HEK293 (cell line): ENCODE results near the gene RAB21.

ENCODE experiments used
- CTCF ChIA-PET: fragments of 350-600 bp; formaldehyde crosslinking; extraction: SDS; loops from one replicate; lab custom pipeline; 2021; ENCODE audit warnings: antibody characterized with exemption; lab: Yijun Ruan, JAX
- POLR2A ChIA-PET: fragments of 300-600 bp; formaldehyde crosslinking; extraction: SDS; loops from one replicate; lab custom pipeline; 2020; ENCODE audit warnings: antibody characterized with exemption, inconsistent platforms; lab: Yijun Ruan, JAX
- H3K27ac ChIP-seq: fragments of 200-500 bp; sonication (Bioruptor generic); 2 replicates; pipeline ENCODE4 v1.5.1; 2014; ENCODE audit warnings: low read depth, low read length, control low read depth, inconsistent platforms; ENCODE audit errors: extremely low read depth
- H3K36me3 ChIP-seq, 2 experiments: fragments of 200-500 bp in 1 of 2; sonication (Bioruptor generic) in 1 of 2; 1 replicate in 1 of 2; 2 replicates in 1 of 2; pipeline ENCODE4 v1.5.1; 2014 to 2017; ENCODE audit warnings: inconsistent platforms in 2 of 2, low read length in 2 of 2; ENCODE audit not compliant: control insufficient read depth in 2 of 2, insufficient read depth in 1 of 2
- H3K4me1 ChIP-seq: fragments of 200-500 bp; sonication (Bioruptor generic); 2 replicates; pipeline ENCODE4 v1.5.1; 2014; ENCODE audit warnings: mild to moderate bottlenecking, low read length, inconsistent platforms; ENCODE audit not compliant: control insufficient read depth, insufficient read depth
- H3K4me3 ChIP-seq: 2 replicates; pipeline ENCODE4 v1.5.1; 2011; ENCODE audit warnings: low read depth, mild to moderate bottlenecking, control low read depth, low read length, moderate library complexity
- H3K9me3 ChIP-seq: fragments of 200-500 bp; sonication (Bioruptor generic); 2 replicates; pipeline ENCODE4 v1.5.1; 2014; ENCODE audit warnings: low read depth, low read length, inconsistent platforms; ENCODE audit not compliant: control insufficient read depth, insufficient read depth
- EGR2 ChIP-seq: fragments of 450-650 bp; formaldehyde crosslinking; IDR thresholded peaks from 2 replicates; pipeline ENCODE4 v1.5.1; 2016; ENCODE audit warnings: low read depth, missing biosample characterization, missing genetic modification characterization
- MYNN ChIP-seq: fragments of 450-650 bp; formaldehyde crosslinking; IDR thresholded peaks from 2 replicates; pipeline ENCODE4 v1.5.1; 2016; ENCODE audit warnings: missing biosample characterization, missing genetic modification characterization, borderline replicate concordance
- PRDM2 ChIP-seq: fragments of 450-650 bp; formaldehyde crosslinking; IDR thresholded peaks from 2 replicates; pipeline ENCODE4 v1.5.1; 2016; ENCODE audit warnings: missing biosample characterization, missing genetic modification characterization, borderline replicate concordance
- ZEB2 ChIP-seq: fragments of 450-650 bp; formaldehyde crosslinking; IDR thresholded peaks from 2 replicates; pipeline ENCODE4 v1.5.1; 2016; ENCODE audit warnings: missing biosample characterization, missing genetic modification characterization
- ZIC2 ChIP-seq: fragments of 450-650 bp; formaldehyde crosslinking; IDR thresholded peaks from 2 replicates; pipeline ENCODE4 v1.5.1; 2016; ENCODE audit warnings: missing biosample characterization, missing genetic modification characterization
- ZNF114 ChIP-seq: fragments of 450-650 bp; formaldehyde crosslinking; IDR thresholded peaks from 2 replicates; pipeline ENCODE4 v1.5.0; 2017; ENCODE audit warnings: missing biosample characterization, missing genetic modification characterization
- ZNF558 ChIP-seq: fragments of 450-650 bp; formaldehyde crosslinking; IDR thresholded peaks from 2 replicates; pipeline ENCODE4 v1.5.1; 2016; ENCODE audit warnings: missing biosample characterization, missing genetic modification characterization
- ZNF623 ChIP-seq: fragments of 450-650 bp; formaldehyde crosslinking; IDR thresholded peaks from 2 replicates; pipeline ENCODE4 v1.5.1; 2016; ENCODE audit warnings: missing biosample characterization, missing genetic modification characterization
- ZNF785 ChIP-seq: fragments of 450-650 bp; formaldehyde crosslinking; IDR thresholded peaks from 2 replicates; pipeline ENCODE4 v1.5.1; 2016; ENCODE audit warnings: missing biosample characterization, missing genetic modification characterization
- ZSCAN4 ChIP-seq: fragments of 450-650 bp; formaldehyde crosslinking; IDR thresholded peaks from 2 replicates; pipeline ENCODE4 v1.5.1; 2017; ENCODE audit warnings: missing biosample characterization, missing genetic modification characterization
- TF ChIP-seq, protein P1 (sequence below): fragments of 450-650 bp; formaldehyde crosslinking; IDR thresholded peaks from 2 replicates; pipeline ENCODE4 v1.5.1; 2017; ENCODE audit warnings: missing biosample characterization, mild to moderate bottlenecking, missing genetic modification characterization, moderate library complexity
- TF ChIP-seq, protein P2 (sequence below): sonication (generic); formaldehyde crosslinking; IDR thresholded peaks from 2 replicates; pipeline ENCODE4 v1.8.1; 2022; ENCODE audit warnings: mild to moderate bottlenecking, moderate library complexity, missing genetic modification reagents

Gene RAB21

GRCh38 chr12:71737197-71737596 is 17.5 kb upstream of the RAB21 start:
- Histone ChIP-seq H3K36me3 (no peaks in the 10 kb centered on the region), H3K27ac (no peak overlapping the region), H3K4me1 (no peaks in the 10 kb centered on the region), H3K9me3 (no peaks in the 10 kb centered on the region), H3K4me3 (no peak overlapping the region)
- ChIA-PET CTCF (interaction anchor here (1.0 to 2.2 kb wide), 3 partner anchors 10 to 321 kb away, joined by 3 to 12 read pairs (median 5); no protein-coding TSS in a partner anchor), POLR2A (no interaction called here)
- TF ChIP-seq ZIC2 (no peak), ZNF623 (tag by site-specific recombination) (no peak), MYNN (tag by site-specific recombination) (no peak), ZNF785 (no peak), ZNF558 (no peak), ZSCAN4 (tag by site-specific recombination) (no peak)
- TF ChIP-seq, protein P1, sequence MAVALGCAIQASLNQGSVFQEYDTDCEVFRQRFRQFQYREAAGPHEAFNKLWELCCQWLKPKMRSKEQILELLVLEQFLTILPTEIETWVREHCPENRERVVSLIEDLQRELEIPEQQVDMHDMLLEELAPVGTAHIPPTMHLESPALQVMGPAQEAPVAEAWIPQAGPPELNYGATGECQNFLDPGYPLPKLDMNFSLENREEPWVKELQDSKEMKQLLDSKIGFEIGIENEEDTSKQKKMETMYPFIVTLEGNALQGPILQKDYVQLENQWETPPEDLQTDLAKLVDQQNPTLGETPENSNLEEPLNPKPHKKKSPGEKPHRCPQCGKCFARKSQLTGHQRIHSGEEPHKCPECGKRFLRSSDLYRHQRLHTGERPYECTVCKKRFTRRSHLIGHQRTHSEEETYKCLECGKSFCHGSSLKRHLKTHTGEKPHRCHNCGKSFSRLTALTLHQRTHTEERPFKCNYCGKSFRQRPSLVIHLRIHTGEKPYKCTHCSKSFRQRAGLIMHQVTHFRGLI, result no peak
- TF ChIP-seq, protein P2, sequence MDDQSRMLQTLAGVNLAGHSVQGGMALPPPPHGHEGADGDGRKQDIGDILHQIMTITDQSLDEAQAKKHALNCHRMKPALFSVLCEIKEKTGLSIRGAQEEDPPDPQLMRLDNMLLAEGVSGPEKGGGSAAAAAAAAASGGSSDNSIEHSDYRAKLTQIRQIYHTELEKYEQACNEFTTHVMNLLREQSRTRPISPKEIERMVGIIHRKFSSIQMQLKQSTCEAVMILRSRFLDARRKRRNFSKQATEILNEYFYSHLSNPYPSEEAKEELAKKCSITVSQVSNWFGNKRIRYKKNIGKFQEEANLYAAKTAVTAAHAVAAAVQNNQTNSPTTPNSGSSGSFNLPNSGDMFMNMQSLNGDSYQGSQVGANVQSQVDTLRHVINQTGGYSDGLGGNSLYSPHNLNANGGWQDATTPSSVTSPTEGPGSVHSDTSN (CRISPR knock-in tag), result no peak

DNA sequence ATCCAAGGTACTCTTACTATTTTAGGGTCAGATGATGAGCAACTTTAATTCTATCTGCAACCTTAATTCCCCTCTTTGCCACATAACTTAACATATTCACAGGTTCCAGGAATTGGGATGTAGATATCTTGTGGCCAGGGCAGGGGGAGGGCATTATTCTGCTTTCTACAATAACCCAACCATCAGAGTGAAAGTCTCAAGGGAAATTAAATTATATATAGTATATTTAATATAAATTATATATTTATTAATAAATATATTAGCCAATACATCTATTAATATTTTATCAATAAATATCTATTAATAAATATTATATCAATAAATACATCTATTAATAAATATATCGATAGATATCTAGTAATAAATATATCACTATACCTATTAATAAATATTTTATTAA is 11.7 kb upstream of the RAB21 start:
- no peak overlapping the region for H3K4me3 ChIP-seq
- no peak overlapping the region for H3K27ac ChIP-seq
- no peaks in the 10 kb centered on the region for H3K9me3 ChIP-seq
- POLR2A ChIA-PET, result no interaction called here
- no peaks in the 10 kb centered on the region for H3K36me3 ChIP-seq
- CTCF ChIA-PET, result no interaction called here
- TF ChIP-seq PRDM2 (tag by site-specific recombination), result no peak
- TF ChIP-seq ZEB2, result no peak
- no peak for TF ChIP-seq ZNF114 (tag by site-specific recombination)
- no peak for TF ChIP-seq EGR2 (tag by site-specific recombination)
- H3K4me1 ChIP-seq, result no peaks in the 10 kb centered on the region
